Activated naive CD4-positive, alpha-beta T cell treated with anti-CD3 and anti-CD28 coated beads for 36 hours (primary cell): ENCODE measurements around the gene C9orf152. TPM values are rescaled to one million over a fixed set of nuclear protein-coding genes. Genes with fewer than 3 reads are reported as not detected.

Source experiments
- CTCF ChIA-PET: fragments of 350-600 bp; sonication (Branson Sonifier 250); formaldehyde crosslinking; loops from one replicate; lab custom pipeline; 2021; ENCODE audit warnings: antibody characterized with exemption; lab: Charles Lee
- DNase-seq: peaks from one replicate; pipeline ENCODE4 v3.0.0-alpha.2; 2020
- H3K27ac Mint-ChIP-seq: one replicate; pipeline ENCODE4 v1.8.0; 2021; ENCODE audit warnings: mild to moderate bottlenecking, mixed read lengths
- H3K27me3 Mint-ChIP-seq: one replicate; pipeline ENCODE4 v1.8.0; 2021; ENCODE audit warnings: low read depth, mixed read lengths
- H3K36me3 Mint-ChIP-seq: one replicate; pipeline ENCODE4 v1.8.0; 2021; ENCODE audit warnings: low read depth, mixed read lengths
- H3K4me1 Mint-ChIP-seq: one replicate; pipeline ENCODE4 v1.8.0; 2021; ENCODE audit warnings: low read depth, mixed read lengths
- H3K4me3 Mint-ChIP-seq: one replicate; pipeline ENCODE4 v1.8.0; 2021; ENCODE audit warnings: mild to moderate bottlenecking, moderate library complexity, mixed read lengths
- H3K9me3 Mint-ChIP-seq: one replicate; pipeline ENCODE4 v1.8.0; 2021; ENCODE audit warnings: mixed read lengths
- intact Hi-C: fragments of 100-400 bp; cut with micrococcal nuclease; formaldehyde crosslinking; loops from one replicate; pipeline ENCODE4 v1.15.1; 2023
- total RNA-seq, 2 experiments: library from RNA; stranded (reverse); gene quantifications; one replicate each; pipeline ENCODE4 v1.2.3, GENCODE V29; 2021

C9orf152 gene
- total RNA-seq, 2 experiments from 2014 or later = not detected

DNA sequence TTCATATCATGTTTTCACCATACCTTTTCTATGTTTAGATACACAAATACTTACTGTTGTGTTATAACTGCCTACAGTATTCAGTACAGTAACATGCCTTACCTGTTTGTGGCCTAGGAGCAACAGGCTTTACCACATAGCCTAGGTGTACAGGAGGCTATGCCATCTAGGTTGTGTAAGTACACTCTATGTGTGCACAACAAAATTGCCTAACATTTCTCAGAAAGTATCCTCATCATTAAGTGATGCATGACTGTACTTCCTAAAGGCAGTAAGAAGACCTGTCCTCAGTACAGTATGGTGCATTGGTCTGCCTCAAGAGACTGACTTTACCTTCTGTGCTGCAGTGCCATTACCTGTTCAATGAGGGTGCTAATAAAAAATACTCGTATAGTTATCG is 40.4 kb upstream of the C9orf152 start:
- no peaks in the 10 kb centered on the region for H3K9me3 Mint-ChIP-seq
- no peaks in the 10 kb centered on the region for H3K27me3 Mint-ChIP-seq
- intact Hi-C loops = no loop called here
- CTCF ChIA-PET = interaction anchor here (1.5 kb wide), 1 partner anchor 65 kb away, joined by 3 read pairs; no protein-coding TSS in a partner anchor
- H3K27ac Mint-ChIP-seq = no peak overlapping the region
- H3K36me3 Mint-ChIP-seq = peaks cover 51% of the 10 kb centered on the region
- no peak for DNase-seq
- H3K4me1 Mint-ChIP-seq = peaks cover 19% of the 10 kb centered on the region
- H3K4me3 Mint-ChIP-seq = no peak overlapping the region

DNA sequence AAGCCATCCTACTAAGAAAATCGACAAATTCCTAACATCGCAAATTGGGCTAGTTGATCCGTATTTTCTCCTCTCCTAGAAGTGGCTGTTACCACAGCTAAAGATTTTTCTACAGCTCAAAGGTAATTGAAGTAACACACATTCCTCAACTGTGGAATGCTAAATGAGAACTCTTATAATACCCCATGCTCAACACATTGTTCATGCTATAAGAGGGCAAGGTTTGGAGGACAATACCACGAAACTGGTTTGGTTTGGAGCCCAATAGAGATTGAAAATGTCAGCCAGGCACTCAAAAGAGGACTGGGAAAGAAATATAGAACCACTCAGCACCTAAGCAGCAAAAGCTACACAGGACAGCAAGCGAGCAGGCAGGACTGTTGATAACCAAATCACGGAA is 38.3 kb upstream of the C9orf152 start:
- Mint-ChIP-seq H3K9me3 (no peaks in the 10 kb centered on the region), H3K4me1 (peaks cover 6% of the 10 kb centered on the region), H3K36me3 (peaks cover 45% of the 10 kb centered on the region), H3K4me3 (no peak overlapping the region), H3K27me3 (no peaks in the 10 kb centered on the region), H3K27ac (no peak overlapping the region)
- DNase-seq = no peak
- CTCF ChIA-PET = no interaction called here
- intact Hi-C loops = no loop called here

DNA sequence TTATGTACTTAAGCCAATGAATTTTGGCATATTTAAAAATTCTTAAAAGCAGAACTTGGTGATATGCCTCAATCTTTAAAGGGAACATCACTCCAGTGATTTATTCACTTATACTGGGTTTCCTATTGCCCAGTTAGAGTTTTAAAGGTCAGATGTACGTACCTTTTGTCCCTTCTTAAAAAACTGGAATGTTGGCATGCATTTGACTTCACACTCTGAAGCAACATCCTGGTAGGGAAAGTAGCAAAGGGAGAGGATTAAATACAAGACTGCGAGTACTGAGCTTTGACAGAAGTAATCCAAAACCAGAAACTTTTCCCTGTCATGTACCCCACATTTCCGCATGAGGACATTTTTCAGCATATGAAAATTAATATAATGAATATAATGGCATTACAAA is 36.7 kb upstream of the C9orf152 start:
- Mint-ChIP-seq H3K4me1 (no peaks in the 10 kb centered on the region), H3K4me3 (no peak overlapping the region), H3K36me3 (peaks cover 34% of the 10 kb centered on the region), H3K27ac (no peak overlapping the region), H3K9me3 (no peaks in the 10 kb centered on the region), H3K27me3 (no peaks in the 10 kb centered on the region)
- intact Hi-C loops = no loop called here
- DNase-seq = no peak
- CTCF ChIA-PET = no interaction called here

DNA sequence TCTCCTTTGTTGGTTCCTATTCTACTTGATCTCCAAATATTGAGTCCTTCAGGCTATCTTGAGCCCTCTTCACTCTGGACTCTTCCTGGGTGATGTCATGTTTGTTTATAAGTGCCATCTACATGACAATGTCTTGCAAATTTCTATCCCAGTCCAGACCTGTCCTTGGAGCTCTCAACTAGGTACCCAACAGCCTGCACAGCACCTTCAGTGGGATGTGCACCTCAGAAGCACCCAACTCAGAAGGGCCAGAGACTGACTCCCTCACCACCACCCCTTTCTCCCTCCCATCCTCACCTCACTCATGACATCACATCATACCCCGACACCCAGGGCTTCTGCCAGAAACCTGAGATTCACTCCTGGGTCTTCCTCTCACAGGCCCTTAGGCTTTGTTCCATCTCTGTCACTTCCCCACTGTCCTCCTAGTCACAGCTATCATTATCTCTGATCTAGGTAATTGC is 33.9 kb upstream of the C9orf152 start:
- H3K36me3 Mint-ChIP-seq = peaks cover 26% of the 10 kb centered on the region
- H3K27me3 Mint-ChIP-seq = no peaks in the 10 kb centered on the region
- DNase-seq = no peak
- CTCF ChIA-PET = interaction anchor here (0.6 kb wide), 1 partner anchor 85 kb away, joined by 4 read pairs; no protein-coding TSS in a partner anchor
- no peak overlapping the region for H3K4me3 Mint-ChIP-seq
- intact Hi-C loops = no loop called here
- no peaks in the 10 kb centered on the region for H3K4me1 Mint-ChIP-seq
- no peaks in the 10 kb centered on the region for H3K9me3 Mint-ChIP-seq
- no peak overlapping the region for H3K27ac Mint-ChIP-seq

DNA sequence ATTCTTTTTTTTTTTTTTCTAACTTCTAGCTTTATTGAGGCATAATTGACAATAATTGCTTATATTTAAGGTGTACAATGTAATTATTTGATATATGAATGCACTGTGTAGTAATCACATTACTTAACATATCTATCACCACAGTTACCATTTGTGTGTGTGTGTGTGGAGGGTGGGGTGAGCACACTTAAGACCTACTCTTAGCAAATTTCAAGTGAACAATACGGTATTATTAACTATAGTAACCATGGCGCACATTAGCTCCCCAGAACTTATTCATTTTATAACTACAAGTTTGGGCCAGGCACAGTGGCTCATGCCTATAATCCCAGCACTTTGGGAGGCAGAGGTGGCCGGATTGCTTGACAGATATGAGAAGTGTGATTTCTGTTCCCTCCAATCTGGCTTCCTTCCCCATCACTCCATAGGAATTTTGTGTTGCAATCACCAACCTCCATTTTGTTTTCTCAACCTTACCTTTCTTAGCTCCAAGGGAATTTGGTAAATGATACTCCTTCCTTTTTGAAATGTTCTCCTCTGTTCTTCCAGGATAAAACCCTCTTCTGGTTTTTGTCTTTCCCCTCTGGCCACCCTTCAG is 33.4 kb upstream of the C9orf152 start:
- H3K27me3 Mint-ChIP-seq = no peaks in the 10 kb centered on the region
- H3K9me3 Mint-ChIP-seq = no peaks in the 10 kb centered on the region
- peaks cover 20% of the 10 kb centered on the region for H3K36me3 Mint-ChIP-seq
- no peak overlapping the region for H3K27ac Mint-ChIP-seq
- DNase-seq = no peak
- CTCF ChIA-PET = interaction anchor here (0.6 kb wide), 1 partner anchor 717 kb away, joined by 3 read pairs; no protein-coding TSS in a partner anchor
- no peak overlapping the region for H3K4me3 Mint-ChIP-seq
- H3K4me1 Mint-ChIP-seq = no peaks in the 10 kb centered on the region
- intact Hi-C loops = no loop called here

DNA sequence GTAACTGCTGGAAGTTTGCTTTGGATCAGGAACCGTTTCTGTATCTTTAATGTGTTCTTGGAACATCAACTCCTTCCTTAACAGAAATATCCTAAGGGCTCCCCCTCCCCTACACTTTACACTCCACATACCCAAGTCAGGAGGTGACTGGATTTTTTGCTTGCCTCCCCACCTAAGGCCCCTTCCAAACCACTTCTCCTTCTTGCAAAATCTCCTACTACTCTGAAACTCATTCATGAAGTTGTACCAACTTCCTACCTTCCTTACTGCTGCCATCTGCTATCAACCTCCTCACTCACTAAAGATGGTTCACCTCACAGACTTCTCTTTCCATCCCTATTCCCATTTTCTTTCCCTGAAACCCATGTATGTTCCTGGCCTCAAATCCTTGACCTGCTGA is 32.2 kb upstream of the C9orf152 start:
- Mint-ChIP-seq H3K4me1 (no peaks in the 10 kb centered on the region), H3K27me3 (no peaks in the 10 kb centered on the region), H3K36me3 (peaks cover 14% of the 10 kb centered on the region), H3K4me3 (no peak overlapping the region), H3K27ac (no peak overlapping the region), H3K9me3 (no peaks in the 10 kb centered on the region)
- intact Hi-C loops = no loop called here
- CTCF ChIA-PET = no interaction called here
- no peak for DNase-seq

DNA sequence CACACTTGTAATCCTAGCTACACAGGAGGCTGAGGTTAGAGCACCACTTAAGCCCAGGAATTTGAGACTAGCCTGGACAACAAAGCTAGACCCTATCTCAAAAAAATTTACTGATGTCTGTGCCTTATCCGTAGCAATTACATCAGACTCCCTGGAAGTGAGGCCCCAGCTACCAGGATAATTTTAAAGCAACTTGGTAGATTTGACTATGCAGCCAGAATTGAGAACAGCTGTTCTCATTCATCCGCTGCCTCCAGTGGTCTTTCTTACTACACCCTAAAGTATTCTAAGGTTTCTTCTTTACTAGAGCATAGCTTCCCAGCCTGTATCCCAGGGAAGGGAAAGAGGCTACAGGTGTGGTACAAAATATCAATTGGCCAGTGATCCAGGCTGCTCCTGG is 20.4 kb upstream of the C9orf152 start:
- intact Hi-C loops = no loop called here
- no peaks in the 10 kb centered on the region for H3K4me1 Mint-ChIP-seq
- H3K27ac Mint-ChIP-seq = no peak overlapping the region
- H3K36me3 Mint-ChIP-seq = no peaks in the 10 kb centered on the region
- H3K4me3 Mint-ChIP-seq = no peak overlapping the region
- H3K27me3 Mint-ChIP-seq = no peaks in the 10 kb centered on the region
- CTCF ChIA-PET = interaction anchor here (0.6 to 1.3 kb wide), 3 partner anchors 9 to 10 kb away, joined by 3 read pairs; no protein-coding TSS in a partner anchor
- no peak for DNase-seq
- no peaks in the 10 kb centered on the region for H3K9me3 Mint-ChIP-seq

DNA sequence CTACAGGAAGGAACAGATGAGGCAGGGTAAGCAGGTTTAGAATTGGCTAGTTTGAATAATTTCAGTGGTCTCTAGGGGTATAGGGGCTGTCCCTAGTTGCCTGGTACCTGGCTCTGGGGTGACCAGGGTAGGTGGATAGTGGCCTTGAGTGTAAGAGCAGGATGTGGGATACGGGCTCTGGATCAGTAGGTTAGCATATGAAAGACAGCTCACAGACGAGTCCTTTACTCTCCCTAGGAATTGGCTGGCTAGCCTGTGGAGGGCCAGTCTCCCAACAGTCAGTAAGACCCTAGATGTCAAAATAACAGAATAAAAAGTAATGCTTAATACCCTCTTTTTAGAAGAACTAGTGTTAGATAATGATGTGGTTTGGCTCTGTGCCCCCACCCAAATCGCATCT is 16.6 kb upstream of the C9orf152 start:
- Mint-ChIP-seq H3K4me1 (no peaks in the 10 kb centered on the region), H3K9me3 (no peaks in the 10 kb centered on the region), H3K27me3 (no peaks in the 10 kb centered on the region), H3K4me3 (no peak overlapping the region), H3K36me3 (no peaks in the 10 kb centered on the region), H3K27ac (no peak overlapping the region)
- DNase-seq = no peak
- CTCF ChIA-PET = no interaction called here
- intact Hi-C loops = no loop called here

DNA sequence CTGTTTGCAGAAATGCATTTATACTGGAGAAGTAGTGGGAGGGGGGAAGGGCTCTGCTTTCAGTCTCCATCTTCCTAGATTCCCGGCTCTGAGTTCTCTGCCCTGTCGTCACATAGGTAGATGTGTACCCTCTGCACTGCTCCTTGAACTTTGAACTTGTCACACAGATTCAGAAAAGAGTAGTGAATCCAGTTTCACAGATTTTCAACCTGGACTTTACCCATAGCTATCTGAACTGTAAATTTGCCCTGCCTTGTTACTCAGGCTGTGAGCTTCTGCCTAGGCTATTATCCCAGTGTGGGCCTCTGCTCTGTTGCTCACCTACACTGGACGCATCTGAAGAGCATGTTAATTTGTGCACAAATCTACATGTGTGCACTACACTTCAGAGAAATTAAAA is 12.8 kb upstream of the C9orf152 start:
- no peak for DNase-seq
- Mint-ChIP-seq H3K4me3 (no peak overlapping the region), H3K27ac (no peak overlapping the region), H3K9me3 (no peaks in the 10 kb centered on the region), H3K27me3 (no peaks in the 10 kb centered on the region), H3K4me1 (no peaks in the 10 kb centered on the region), H3K36me3 (no peaks in the 10 kb centered on the region)
- intact Hi-C loops = no loop called here
- CTCF ChIA-PET = interaction anchor here (0.6 to 1.1 kb wide), 5 partner anchors 34 to 643 kb away, joined by 3 to 4 read pairs (median 3); no protein-coding TSS in a partner anchor

DNA sequence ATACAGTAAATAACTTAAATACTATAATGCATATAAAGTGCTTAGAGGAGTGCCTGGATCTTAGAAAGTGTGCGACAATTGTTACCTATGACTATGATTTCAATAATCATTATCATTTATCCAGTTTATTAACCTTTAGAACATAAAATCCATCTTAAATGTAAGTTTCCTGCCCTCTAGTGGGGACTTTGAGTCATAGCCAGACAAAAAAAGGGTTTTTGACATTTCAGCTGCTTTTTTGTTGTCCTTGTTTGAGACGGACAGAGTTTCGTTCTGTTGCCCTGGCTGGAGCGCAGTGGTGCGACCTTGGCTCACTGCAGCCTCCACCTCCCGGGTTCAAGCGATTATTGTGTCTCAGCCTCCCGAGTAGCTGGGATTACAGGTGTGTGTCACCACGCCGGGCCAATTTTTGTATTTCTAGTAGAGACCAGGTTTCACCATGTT is 9.7 kb upstream of the C9orf152 start:
- CTCF ChIA-PET = interaction anchor here (0.6 to 2.6 kb wide), 11 partner anchors 10 to 643 kb away, joined by 3 to 14 read pairs (median 3); no protein-coding TSS in a partner anchor
- no peaks in the 10 kb centered on the region for H3K36me3 Mint-ChIP-seq
- H3K4me1 Mint-ChIP-seq = no peaks in the 10 kb centered on the region
- H3K27me3 Mint-ChIP-seq = no peaks in the 10 kb centered on the region
- no peak overlapping the region for H3K4me3 Mint-ChIP-seq
- intact Hi-C loops = loop anchor here (1.0 to 2.0 kb wide), 4 partner anchors 34 to 777 kb away; no protein-coding TSS in a partner anchor
- no peaks in the 10 kb centered on the region for H3K9me3 Mint-ChIP-seq
- DNase-seq = no peak
- no peak overlapping the region for H3K27ac Mint-ChIP-seq

DNA sequence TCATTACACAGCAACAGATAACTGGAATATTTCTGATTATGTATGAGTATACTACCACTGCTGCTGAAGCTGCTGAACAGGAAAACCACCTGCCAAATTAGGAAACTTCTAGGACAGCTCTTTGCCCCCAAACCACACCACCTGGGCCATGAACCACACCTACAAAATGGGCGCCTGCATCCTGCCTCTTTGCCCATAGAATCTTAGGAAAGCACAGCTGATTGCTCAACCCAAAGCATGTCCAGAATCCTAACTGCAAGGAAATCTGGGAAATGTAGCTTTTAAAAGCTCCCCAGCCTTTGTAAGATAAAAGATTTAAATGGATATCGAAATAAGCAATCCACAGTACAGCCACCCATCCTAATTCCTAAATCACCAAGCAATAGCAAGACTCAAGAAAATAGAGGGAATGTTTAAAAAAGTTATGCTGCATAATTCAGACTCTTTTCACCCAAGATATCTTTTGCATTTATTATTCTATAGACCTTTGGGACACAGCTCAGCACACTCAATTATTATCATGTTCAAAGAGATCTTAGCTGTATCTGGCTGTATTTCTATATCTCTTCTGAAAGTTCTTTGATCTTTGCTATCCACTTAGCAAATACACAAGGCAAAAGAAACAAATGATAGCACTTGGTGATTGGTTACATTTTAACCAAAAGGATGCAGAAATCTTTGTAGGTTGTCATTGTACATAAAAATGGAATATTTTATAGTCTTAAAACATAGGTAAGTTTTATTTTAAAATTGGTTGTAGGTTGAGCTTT is 6.8 kb upstream of the C9orf152 start:
- Mint-ChIP-seq H3K27ac (no peak overlapping the region), H3K27me3 (no peaks in the 10 kb centered on the region), H3K4me3 (no peak overlapping the region), H3K9me3 (no peaks in the 10 kb centered on the region), H3K36me3 (no peaks in the 10 kb centered on the region), H3K4me1 (no peaks in the 10 kb centered on the region)
- intact Hi-C loops = no loop called here
- CTCF ChIA-PET = interaction anchor here (0.9 to 1.6 kb wide), 3 partner anchors 17 to 36 kb away, joined by 3 to 7 read pairs (median 3); no protein-coding TSS in a partner anchor
- DNase-seq = no peak

DNA sequence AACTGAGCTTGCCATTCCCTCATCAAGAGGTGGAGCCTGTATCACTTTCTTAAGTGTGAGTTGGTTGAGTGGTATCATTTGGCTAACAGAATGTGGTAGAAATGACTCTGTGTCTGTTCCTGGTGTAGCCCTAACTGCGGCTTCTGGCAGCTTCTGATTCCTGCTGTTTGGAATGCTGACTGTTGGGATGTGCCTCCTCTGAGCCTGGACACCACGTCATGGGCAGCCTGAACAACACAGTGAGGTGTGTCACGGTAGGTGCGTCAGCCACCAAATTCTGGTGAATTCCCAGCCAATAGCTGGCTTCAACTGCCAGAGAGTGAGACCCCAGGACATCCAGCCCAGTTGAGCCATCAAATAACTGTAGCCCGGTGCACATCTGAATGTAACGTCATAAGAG is 6.1 kb upstream of the C9orf152 start:
- no peak overlapping the region for H3K4me3 Mint-ChIP-seq
- H3K27me3 Mint-ChIP-seq = no peaks in the 10 kb centered on the region
- CTCF ChIA-PET = interaction anchor here (0.5 to 1.6 kb wide), 5 partner anchors 12 to 101 kb away, joined by 3 to 7 read pairs (median 4); no protein-coding TSS in a partner anchor
- H3K36me3 Mint-ChIP-seq = no peaks in the 10 kb centered on the region
- intact Hi-C loops = no loop called here
- no peak for DNase-seq
- no peaks in the 10 kb centered on the region for H3K9me3 Mint-ChIP-seq
- H3K27ac Mint-ChIP-seq = no peak overlapping the region
- no peaks in the 10 kb centered on the region for H3K4me1 Mint-ChIP-seq
